SH-SY5Y (cell line): ENCODE measurements around the gene KRT71.

Experiments used
- GATA2 ChIP-seq: IDR thresholded peaks from 2 replicates; pipeline ENCODE4 v1.6.1; 2011; ENCODE audit warnings: mild to moderate bottlenecking, low read depth, low read length
- GATA3 ChIP-seq: IDR thresholded peaks from 2 replicates; pipeline ENCODE4 v1.6.1; 2011; ENCODE audit warnings: low read depth, mild to moderate bottlenecking, low read length, moderate library complexity

The KRT71 gene

DNA sequence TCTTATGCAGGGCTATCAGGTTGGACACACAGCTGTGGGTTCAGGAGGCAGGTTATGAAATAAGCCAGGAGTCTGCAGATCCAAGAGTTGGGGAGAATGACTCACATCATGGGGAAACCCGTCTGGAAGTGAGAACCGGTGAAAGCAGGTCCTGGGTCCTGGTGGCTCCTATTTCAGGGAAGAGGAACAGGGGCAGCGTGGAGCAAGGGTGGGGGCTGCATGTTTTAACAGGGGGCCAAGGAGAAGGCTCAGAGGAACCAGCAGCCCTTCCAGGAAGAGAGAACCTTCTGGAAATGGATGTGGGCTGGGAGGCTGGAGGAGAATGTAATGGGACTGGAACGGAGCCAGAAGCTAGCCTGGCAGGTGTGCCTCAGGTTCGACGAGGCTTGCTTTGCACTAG, 28.5 kb upstream of the KRT71 start:
- TF ChIP-seq GATA3 (no peak), GATA2 (no peak)

DNA sequence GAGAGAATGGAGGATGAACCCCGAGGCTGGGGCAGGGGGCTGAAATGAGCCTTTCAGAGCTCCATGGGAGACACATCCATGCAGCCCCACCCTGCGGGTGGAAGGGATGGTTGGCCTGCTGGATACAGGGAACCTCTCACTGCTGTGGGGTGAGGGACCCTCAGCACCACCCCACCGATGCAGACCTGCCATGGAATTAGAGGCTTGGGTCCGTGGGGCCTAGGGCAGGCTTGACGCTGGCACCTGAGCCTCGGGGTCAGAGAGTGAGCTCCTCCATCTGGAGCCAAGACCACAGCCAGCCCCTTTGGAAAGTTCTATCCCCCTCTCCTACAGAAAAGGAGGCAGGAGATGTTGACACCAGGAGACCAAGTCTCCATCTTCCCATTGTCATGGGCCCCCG, 28.1 kb upstream of the KRT71 start:
- TF ChIP-seq GATA2 (no peak), GATA3 (no peak)

DNA sequence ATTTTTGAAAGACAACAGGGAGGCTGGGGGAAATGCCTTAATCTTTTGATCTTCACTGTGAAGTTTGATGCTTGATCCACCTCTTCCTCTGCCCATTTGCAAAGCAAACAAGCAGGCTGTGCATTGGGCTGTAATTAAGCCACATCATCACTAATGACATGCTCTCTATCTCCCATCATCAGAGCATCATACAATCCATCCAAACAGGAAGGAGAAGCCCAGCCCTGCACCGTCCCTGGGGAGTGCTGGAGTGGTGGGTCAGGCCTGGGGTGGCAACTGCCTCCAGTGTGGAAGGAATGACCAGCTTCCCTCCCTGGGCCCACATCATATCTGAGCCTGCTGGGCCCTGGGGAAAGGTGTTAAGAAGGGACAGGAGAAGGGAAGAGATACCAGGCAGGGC, 27.6 kb upstream of the KRT71 start:
- no peak for TF ChIP-seq GATA3
- no peak for TF ChIP-seq GATA2

DNA sequence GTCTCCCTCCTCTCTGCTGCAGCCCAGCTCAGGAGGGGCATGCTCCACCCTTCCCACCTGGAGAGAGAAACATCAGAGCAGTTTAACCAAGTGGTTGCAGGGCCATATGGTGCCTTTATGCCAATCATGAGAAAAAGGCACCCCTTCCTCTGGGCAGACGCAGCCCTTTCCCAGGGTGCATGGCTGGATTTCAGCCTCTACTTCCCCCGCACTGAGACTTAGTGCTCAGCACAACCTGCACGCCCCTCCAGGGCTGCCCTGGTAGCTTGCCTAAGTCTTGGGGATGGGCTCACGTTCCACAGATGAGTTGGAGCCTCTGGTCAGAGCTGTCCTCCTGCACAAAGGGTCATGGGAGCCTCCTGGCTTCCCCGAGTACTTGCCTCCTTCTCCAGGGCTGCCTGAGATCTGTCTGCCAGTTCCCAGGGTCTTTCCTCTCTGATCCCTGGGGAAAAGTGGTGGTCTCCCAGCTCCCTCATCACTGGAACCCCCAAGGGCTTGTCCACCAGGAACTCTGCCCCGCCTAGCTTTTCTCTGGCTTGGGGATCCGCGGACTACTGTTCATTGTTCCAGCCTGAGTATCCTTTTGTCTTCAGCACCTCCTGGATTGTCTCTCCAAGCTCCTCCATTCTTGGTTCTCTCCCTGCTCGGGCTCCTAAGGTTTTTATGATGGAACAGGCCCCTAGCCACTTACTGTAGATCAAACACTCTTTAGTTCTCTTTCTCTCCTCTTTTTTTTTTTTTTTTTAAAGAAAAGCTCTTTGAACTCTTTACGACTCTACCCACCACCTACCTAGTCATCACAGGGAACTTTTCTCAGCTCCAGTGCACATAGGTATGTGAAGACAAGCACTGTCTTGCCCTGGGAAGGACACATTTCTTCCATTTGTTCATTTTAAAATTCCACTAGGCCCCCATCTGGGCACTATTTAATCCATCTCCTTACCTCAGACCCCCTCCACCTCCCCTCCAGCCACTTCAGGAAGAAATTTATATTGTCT, 26.8 kb upstream of the KRT71 start:
- no peak for TF ChIP-seq GATA2
- no peak for TF ChIP-seq GATA3

DNA sequence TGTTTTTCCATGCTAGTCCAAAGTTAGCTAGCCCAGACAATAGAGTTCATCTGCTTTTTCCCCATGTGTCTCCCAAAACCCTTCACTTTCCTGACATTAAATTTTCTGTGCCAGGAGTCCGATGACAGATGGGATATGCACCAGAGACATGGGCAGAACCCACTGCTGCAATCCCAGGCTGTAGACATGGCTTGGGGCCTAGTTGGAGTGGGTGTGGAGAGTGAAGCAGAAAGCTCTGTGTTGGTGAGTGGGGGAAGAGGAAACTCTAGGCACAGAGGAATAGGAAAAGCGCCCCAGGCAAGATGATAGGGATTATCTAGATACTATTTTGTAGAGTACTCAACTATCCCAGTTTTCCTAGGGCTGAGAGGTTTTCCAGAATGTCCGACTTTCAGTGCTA, 25.5 kb upstream of the KRT71 start:
- TF ChIP-seq GATA2, result no peak
- no peak for TF ChIP-seq GATA3

DNA sequence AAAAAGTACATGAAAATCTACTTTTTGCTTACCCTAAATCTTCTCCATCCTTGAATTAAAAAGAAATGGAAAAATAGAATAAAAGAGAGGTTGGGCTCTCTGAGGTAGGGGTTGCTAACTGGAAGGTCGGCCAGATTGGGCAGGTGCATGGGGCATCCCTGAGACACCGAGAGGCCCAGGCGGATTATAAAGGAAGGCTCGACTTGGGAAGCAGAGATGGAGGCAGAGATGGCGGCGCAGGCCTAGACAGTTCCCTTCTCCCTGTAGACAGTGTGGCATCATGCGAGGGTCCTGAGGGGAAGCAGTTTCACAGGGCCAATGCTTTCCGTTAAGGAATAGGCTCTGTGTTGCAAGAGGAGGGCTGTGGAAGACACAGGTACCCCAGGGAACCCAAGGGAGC, 24.4 kb upstream of the KRT71 start:
- TF ChIP-seq GATA2 (no peak), GATA3 (no peak)

DNA sequence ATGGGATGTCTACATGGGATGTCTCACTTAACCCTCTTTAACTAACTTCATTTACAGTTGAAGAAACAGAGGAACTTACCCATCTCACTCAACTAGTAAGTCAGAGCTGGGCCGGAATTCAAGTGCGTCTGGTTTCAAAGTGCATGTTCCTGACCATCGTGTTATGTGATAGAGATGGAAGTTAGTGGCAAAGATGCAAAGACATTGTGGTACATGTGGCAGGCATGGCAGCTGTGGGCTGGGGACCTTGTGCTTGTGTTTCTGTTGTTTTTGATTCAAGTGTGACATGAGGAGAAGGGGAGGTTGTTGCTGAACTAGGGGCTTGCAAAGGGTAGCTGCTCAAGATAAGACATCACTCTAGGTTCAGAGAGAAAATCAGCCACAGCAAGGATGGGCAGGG, 23.0 kb upstream of the KRT71 start:
- no peak for TF ChIP-seq GATA3
- no peak for TF ChIP-seq GATA2

DNA sequence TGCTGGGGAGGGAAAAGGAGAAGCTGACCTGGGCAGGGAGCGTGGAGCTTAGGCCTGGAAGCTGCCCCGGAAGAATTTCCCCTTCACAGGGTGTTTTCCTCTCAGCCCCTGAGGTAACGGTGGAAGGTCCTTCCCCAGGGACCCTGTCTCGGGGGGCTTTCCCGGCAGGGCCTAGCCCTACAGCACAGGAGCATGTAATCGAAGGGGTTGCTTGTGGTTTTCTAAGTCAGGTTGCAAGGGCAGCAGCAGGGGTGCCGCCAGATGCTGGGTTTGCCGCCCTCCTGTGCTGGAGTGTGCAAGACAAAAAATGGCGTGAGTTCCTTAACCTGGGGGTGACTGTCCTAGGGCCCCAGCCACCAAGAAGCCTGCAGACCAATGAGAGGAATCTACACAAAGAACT, 22.3 kb upstream of the KRT71 start:
- no peak for TF ChIP-seq GATA3
- TF ChIP-seq GATA2, result no peak

DNA sequence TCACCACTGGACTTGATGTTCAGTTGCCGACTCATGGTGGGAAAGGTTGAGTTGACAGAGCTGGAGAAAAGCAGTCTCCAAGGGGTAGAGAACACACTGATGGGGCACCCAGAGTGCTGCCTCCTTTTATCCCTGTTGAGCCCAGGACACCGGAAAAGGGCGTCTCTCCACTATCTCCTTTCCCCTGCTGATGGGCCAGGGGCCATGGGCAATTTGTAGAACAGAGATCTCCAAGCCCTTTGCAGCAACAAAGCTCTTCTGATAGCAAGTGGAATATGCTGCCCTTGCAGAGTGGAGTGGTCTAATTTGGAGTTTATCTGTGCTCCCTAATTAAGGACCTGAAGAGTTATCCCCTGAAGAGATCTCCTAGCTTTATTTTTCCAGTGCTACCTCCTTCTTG, 20.8 kb upstream of the KRT71 start, which contains the start of gene KRT74:
TSS of gene KRT74 (minus strand) at position 101 of the 400 bp plus-strand sequence. CDS start at position 35, 66 bp downstream.
- TF ChIP-seq GATA2 (no peak), GATA3 (no peak)

DNA sequence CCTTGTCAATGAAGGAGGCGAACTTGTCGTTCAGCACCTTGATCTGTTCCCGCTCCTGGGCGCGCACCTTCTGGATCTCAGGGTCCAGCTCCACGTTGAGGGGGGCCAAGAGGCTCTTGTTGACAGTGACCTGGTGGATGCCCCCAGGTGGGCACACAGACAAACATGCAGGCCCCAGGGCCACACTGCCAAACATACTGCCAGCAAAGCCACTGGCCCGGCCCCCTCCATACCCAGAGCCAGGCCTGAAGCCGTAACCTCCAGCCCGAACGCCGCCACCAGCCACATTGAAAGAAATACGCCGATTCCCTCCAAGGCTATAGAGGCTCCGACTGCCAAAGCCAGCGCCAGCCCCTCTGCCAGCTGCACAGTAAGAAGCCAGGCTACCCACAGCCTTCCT, 20.4 kb upstream of the KRT71 start:
- TF ChIP-seq GATA2 (no peak), GATA3 (no peak)

DNA sequence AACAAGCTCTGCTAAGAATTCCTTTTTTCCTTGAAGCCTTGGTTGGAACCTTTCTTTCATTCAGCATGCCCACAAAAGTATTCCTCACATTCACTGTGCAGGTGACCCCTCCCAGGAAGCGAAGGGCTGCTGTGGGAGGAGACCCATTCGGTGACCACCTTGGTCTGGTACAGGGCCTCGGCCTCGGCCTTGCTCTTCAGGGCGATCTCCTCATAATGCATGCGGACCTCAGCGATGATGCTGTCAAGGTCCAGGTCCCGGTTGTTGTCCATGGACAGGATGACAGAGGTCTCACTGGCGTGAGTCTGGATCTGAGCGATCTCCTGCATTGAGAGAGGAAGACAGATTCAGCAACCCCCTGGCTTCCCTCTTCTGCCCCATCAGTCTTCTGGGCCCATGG, 17.6 kb upstream of the KRT71 start:
- TF ChIP-seq GATA3 (no peak), GATA2 (no peak)

DNA sequence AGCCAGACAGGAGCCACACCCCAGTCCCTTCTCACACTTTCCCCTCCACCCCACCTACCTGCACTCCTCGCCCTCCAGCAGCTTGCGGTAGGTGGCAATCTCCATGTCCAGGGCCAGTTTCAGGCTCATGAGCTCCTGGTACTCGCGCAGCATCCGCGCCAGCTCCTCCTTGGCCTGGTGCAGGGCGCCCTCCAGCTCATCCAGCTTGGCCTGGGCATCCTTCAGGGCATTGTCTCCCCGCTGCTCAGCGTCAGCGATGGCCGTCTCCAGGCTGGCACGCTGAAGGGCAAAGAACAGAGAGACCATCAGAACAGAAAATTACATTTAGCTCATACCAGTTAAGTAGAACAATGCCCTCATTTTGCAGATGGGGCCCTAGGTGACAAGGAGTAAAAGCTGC, 15.2 kb upstream of the KRT71 start:
- TF ChIP-seq GATA3 (no peak), GATA2 (no peak)

DNA sequence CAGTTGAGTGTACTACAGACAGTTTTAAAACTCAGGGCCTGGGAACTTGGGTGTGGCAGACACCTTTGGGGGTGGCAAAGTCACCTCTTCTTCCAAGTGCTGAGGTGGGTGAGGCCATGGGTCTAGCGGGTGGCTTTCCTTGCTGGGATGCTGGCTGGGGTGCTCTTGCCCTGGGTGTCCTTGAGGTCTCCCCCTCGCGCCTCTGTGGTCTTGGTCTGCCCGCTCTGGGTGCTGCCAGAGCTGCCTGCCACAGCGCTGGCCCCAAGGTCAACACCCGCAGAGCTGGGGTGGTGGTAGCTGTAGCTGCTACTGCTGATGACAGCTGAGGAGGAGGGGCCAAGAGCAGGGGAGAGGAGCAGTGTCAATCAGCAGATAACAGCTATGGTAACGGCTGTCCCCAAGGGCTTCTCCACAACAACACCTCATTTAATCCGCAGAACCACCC, 13.9 kb upstream of the KRT71 start:
- TF ChIP-seq GATA3, result no peak
- no peak for TF ChIP-seq GATA2

DNA sequence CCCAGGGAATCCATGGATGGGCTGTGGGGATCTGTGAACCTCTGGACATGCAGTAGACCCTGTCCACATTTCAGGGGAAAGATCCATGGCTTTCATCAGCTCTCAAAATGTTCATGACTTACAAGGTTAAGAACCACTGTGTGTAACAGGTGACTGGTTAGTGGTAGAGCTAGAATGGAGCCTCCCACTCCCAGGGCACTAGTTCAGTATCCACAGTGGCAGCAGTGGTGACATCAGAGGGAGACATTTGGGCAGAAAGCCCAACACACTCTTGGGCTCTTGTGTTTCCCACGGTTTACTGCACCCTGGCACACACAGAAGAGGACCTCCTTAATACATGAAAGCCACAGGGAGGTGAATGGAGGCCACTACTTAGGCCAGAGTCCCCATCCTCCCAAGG, 11.6 kb upstream of the KRT71 start:
- TF ChIP-seq GATA3 (no peak), GATA2 (no peak)

DNA sequence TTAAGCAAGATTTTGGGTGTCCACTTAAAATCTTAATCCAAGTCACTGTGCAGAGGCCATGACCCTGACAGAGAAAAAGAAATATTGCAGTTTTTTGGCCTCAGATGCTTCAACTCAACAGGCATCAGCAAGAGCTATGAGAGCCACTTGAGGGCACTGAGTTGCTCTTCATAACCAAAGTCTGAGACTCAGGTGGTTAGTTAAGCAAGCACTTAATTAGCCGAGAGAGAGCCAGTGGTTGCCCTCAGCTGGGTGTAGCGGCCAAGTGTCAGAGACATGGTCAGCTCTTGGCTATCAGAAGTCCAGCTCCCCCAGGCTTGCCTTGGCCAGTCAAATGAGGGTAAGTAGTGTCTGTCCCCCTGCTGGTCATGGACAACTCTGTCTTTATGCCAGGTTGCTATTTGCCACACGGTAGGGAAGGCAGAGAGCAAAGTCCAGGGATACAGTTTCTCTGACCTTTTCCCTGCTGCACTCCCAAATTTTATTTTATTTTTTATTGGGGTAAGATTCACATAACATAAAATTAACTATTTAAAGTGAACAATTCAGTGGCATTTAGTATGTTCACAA, 9.0 kb upstream of the KRT71 start:
- TF ChIP-seq GATA2, result no peak
- no peak for TF ChIP-seq GATA3

DNA sequence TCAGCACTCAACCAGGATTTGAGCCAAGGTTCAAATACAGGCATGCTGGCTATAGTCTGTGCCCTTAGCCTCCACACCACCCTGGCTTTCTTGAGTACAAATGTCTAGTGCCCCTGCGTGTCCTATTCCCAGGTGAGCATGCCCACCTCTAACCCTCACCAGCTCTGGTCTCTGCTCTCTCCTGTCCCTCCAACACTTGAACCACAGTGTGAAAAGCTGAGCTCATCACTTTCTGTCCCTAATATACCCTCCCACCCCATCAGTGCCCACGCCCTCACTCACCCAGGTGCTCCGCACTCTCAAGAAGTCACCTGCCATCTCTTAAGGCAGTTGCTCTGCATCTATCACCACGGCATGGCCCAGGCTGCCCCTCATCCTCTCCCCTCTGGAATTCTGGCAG, 7.0 kb upstream of the KRT71 start:
- TF ChIP-seq GATA3 (no peak), GATA2 (no peak)
